GM21825 (cell line): ENCODE measurements around the gene TRAF3IP3.

ENCODE experiments used
- ATAC-seq: cut with Tn5 transposase; IDR thresholded peaks from one replicate; pipeline ENCODE4 v1.9.1; 2021; ENCODE audit warnings: mild to moderate bottlenecking, moderate library complexity; ENCODE audit not compliant: unreplicated experiment

Gene TRAF3IP3

DNA sequence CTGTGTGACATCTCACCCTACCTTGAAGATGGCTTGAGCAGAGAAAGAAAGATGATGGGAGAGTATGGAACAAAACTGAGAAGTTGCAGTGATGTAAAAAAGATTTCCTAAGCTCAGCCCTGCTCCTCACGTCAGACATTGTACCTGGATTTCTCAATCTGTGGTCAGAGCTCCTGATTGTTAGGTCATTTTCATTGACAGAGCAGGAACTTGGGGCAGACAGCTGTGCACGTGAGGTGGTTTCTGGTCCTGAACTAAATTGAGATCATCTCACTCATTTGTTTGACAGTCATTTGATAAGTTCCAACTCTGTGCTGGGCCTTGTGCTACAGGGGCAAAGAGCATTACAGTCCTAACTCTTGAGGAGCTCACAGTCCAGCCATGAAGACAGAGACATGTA, 10.2 kb downstream of the TRAF3IP3 start:
- no peak for ATAC-seq

DNA sequence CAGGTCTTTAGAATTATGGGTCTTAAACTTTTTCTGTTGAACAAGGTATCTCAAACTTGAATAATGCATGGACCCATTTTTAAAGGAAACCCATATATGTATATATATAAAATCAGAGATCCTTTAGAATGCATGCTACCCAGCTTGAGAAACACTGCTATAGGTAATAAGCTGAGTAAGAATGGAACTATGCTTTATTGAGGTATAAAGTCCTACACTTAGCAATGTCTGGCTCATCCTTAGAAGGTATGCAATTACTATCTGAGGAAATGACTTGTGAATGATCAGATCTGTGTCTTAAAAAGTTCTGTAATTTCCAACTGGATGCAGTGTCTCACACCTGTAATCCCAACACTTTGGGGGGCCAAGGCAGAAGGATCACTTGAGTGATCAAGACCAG, 11.2 kb downstream of the TRAF3IP3 start:
- no peak for ATAC-seq

DNA sequence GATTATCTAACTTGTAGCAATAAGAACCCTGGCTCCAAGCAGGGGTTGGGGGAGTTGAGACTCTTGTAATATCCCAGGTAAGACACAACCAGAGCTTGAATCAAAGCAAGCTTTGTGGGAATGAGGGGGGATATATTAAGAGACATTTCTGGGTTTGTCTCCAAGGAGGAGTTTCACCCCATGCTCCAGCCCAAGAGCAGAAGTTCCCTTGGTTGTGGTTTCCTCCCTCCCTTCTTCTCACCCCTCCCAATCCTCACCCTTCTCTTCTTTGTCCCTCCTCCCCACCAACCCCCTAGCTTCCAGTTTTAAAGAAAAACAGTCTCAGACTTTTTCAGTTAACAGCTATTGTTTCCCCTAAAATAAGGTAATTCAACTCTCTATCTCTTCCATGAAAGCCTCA, 11.9 kb downstream of the TRAF3IP3 start:
- ATAC-seq: no peak

DNA sequence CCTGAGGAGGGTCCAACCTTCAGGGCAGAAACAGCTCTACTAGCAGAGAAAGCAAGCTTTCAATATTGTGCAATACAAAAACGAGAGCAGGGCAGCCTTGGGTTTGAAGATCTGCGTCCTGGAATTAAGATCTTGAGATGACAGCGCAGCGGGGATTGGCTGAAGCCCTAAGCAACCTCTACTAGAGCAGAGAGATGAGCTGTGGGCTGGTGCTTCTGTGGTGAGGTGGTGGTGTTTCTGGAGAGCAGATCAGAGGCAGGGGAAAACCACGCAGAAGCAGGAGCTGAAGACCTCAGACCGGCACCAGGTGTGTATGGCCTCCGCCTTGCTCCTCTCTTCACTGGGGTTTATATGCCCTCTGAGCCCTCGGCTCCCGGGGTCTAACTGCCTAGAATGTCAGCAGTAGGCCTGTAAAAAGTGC, 12.5 kb downstream of the TRAF3IP3 start:
- peak; percentile 84 for ATAC-seq

DNA sequence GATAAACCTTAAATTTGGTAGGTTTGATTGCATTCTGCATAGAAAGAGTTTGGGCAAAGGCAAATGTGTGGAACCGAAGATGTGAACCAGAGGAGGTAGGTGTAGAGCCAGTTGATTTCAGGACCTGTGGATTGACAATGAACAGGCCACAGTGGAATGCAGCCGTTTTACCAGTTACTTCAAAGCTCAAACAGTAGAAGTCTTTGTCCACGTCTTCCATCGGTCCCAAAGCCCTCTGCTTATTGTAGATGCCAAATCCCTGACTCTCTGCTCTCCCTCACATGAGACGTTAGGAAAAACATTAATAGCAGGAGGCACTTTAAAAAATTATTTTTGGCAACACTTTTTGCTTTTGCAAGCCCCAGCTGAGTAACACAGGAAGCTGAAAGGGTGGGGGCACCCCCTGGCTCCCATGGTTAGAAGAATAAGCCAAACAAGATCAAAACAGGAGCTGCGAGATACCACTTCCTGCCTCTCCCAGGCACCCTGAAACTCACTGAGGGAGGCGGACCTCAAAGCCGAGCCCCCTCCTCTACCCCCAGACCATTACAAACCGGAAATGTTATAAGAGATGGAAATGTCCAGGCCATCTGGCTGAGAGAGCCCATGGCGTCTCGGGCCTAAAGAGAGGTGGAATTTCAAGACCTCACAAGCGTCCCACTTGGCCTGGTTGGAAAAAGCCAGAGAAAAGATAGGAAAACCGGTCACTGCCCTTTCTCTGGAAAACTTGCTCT, 13.5 kb downstream of the TRAF3IP3 start:
- peak; percentile 76 for ATAC-seq

DNA sequence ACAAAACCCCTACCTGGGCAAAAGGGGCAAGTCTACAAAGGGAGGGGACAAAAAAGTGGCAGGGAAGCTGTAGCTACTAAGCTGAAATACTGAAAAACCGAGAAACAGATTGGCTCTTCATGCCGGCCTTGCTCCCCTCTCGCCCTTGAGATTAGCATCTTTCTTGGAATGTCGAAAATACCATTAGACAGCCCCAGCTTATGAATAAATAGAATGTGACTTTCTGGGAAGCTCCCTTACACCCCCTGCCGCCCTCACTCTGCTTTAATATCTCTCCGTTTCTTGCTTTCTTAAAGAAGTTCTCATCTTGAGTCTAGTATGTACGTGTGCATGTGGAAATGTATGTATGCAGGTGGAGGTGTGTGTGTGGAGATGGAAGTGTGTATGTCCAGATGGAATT, 14.1 kb downstream of the TRAF3IP3 start:
- ATAC-seq: no peak

DNA sequence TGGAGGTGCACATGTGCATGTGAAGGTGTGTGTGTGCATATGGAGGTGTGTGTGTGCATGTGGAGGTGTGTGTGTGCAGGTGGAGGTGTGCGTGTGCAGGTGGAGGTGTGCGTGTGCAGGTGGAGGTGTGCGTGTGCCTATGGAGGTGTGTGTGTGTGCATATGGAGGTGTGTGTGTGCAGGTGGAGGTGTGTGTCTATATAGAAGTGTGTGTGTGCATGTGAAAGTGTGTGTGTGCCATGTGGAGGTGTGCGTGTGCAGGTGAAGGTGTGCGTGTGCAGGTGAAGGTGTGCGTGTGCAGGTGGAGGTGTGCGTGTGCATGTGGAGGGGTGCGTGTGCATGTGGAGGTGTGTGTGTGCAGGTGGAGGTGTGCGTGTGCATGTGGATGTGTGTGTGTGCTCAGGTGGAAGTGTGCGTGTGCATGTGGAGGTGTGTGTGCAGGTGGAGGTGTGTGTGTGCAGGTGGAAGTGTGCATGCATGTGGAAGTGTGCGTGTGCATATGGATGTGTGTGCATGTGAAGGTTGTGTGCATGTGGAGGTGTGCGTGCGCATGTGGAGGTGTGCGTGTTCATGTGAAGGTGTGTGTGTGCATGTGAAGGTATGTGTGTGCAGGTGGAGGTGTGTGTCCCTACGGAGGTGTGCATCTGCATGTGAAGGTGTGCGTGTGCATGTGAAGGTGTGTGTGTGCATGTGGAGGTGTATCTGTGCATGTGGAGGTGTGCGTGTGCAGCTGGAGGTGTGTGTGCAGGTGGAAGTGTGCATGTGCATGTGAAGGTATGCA, 15.0 kb downstream of the TRAF3IP3 start:
- ATAC-seq: no peak

DNA sequence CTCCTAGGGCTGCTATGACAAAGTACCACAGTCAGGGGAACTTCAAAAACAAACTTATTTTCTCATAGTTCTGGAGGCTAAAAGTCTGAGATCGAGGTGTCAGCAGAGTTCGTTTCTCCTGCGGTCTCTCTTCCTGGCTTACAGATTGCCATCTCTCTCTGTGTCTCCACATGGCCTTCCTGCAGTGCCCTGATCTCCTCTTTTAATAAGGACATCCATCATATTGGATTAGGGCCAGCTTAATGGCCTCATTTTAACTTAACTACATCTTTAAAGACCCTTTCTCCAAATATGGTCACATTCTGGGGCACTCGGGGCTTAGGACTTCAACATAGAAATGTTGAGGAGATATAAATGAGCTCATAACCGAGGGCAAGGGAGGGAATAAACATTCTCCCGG, 16.3 kb downstream of the TRAF3IP3 start:
- no peak for ATAC-seq

DNA sequence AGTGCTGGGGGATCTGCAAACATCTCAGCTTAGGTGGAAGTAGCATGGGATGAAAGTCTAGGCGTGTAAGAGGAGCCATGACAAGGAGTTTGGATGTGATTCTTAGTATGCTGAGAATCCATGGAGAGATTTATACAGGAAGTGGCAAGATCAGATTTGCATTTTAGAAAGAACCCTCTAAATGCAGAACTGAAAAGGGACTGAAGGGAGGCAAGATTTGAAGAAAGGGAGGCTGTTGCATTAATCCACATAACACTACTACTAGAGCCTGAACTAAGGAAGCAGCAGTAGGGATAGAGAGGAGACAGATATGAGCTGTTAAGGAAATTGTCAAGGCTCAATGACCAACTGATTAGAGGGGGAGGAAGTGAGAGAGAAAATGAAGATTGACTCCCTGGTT, 18.7 kb downstream of the TRAF3IP3 start:
- ATAC-seq: peak; percentile 52

DNA sequence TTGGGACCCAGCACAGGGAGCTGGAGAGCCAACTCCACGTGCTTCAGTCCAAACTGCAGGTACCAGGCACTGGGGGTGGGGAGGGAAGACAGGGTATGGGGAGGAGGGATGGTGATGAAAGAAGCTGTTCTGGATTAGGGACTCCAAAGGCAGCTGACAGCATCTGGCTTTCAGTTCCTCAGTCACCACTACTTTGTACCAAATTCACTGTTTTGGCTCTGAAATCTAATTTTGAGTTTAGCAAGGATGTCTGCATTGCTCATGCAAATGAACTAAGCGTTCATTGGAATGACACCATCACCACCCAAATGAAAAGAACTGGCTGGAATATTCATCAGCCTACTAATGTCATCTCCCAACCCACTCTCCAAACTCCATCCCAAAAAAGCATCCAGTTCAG, 19.8 kb downstream of the TRAF3IP3 start:
- ATAC-seq: no peak

DNA sequence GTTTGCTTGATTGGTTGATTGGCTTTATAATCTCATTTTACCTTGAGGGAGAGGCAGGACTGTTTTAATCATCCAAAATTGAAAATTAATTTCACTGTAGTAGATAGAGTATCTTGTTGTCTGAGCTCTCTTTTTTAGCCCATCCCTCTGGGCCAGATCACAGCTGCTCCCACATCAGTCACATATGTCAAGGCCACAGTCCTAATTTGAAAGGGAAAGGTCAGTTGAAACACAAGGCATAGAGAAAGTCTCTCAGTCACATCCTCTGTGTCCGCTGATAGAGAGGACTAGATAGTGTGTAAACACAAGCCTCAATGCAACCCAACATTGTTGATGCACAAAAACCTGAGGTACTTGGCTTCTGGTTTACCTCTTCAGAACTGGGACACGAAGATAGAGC, 21.7 kb downstream of the TRAF3IP3 start:
- no peak for ATAC-seq

DNA sequence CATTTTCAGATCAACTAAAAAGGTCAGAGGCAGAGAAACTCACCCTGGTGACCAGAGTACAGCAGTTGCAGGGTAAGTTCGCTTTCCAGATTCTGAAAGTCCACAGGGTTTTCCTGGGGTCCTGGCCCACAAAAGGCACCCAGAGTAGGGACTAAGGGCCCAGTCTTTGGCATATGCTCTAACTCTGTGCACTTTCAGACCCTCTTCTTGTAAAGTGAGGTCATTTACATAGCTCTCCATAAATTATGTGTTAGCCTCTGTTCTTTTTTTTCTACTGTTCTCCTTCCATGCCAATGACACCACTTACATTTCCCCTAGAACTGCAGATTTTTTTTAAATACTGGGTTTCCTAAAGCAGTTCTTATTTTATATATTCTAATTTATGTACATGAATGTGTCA, 22.2 kb downstream of the TRAF3IP3 start:
- ATAC-seq: no peak

DNA sequence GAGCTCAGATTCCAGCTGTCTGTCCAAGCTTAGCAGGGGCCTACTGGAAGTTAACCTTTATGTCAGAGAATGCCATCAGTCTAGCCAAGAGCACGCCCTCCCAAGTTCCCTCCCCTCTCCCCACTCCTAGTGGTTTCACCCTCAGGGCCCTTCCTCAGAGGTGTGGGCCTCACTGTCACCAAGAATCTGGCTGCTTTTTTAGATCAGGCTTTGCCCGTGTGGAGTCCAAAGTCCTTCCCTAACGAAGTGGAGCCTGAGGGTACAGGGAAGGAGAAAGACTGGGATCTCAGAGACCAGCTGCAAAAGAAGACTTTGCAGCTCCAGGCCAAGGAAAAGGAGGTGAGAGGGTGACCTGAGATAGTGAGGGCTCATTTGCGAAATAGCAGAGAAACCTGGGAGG, 24.4 kb downstream of the TRAF3IP3 start:
- no peak for ATAC-seq

DNA sequence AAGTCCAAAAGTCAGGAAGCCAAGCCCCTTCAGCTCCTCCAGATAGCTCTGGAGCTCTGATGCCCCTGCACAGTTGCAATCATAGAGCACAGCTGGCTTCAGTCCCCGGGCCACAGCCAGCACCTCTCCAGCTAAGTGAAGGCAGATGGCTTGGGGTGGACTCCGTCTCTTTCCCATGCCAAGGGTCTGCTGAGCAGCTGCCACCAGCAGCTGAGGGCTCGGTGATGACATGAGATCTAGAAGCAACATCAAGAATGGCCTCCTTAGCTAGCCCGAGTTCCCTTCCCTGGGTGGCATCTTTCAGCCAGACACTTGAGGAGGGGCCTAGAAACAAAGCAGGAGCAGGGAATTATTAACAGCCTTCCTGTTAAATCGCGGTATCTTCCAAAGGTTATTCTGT, 27.5 kb downstream of the TRAF3IP3 start:
- ATAC-seq: no peak

DNA sequence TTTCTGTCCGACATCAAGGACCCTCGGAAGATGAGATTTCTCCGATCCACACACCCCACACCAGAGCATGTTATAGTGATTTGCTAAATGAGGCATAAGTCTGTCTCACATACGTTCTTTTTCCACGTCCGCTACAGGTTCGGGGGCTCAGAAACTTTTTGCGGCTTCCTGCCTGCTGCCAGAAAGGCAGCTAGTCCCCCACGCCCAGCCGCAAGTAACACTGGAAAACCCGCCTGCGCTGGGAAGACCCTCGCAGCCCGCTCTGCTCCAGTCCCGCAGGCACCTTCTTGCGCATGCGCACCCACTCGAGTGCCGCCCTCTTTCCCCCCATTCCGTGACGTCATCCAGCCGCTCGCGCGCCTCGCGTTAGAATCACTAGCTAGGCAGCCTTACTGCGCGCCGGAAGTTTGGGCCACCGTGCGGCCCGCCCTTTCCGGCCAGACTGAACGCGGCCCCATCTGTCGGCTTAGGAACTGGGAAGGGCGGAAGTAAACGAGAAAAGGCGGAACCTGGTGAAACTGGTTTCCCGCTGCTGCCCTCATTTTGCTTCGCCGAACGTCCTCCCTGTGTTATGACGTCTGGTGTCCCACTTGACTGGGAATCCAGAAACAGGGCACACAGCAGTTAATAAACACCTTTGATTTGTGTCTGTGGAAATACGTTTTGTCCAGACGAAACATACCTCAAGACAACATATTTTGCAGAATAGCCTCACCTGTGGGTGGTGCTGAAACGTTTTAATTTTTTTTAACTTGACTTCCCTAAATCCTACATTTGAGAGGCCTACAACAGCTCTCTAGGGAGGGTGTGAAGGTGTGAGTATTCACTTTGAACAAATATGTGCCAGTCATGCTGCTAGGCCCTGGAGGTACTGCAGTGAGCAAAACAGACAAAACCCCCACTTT, 28.7 kb downstream of the TRAF3IP3 start, which contains the start of gene C1orf74:
C1orf74 (minus strand) TSS at position 295 of the 905 bp plus-strand sequence. CDS start 925 bp downstream, outside the sequence.
- peak; percentile 99 for ATAC-seq

DNA sequence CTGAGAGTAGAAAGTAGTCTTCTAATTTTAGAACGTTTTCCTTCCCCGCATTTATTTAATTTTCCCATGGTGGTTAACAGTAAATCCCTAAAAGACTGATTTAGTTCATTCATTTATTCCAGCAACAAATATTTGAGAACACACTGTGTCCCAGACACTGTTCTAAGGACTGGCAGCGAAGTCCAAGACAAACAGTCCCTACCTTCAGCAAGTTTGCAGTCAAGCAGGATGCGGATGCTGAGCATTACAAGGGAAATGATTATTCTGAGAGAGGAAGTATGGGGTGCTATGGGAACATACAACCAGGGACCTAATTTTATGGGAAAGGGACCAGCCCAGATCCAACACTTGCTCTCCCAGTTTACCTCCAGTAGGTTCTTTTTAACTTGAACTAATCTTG, 29.7 kb downstream of the TRAF3IP3 start:
- no peak for ATAC-seq

DNA sequence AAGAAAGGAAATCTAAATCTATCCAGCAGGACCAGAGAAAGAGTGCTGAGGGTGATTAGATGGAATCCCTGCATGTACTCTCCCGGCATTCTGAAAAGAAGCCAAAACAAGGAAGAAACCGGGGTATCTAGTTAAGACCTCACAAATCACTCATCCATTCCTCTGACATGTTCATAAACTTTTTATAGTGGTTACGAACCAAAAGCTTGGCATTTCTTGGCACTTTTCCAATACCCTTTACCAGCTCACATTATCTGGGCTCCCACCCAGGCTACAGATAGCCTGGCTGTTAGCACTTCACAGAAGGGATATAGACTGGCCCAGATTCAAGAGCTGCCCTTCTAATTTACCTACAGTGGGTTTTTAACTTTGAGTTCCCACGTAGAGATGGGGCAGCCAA, 30.3 kb downstream of the TRAF3IP3 start:
- no peak for ATAC-seq

DNA sequence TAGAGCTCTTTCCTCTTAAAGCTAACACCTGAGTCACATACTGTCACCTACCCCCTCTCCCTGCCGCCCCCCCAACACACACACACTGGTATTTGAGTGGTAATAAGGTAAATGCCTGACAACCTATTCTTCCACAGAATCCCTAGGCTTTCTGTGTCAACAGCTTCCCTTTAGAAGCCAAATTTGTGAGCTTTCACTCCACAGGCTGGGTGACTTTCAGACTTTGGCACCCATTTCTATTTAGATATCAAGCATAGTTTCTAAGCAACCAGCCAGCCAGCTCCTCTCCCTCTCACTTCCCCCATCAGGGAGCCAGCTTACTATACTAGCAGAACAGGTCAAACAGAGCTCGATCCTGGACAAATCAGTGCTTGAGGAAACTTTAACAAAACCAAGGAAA, 31.7 kb downstream of the TRAF3IP3 start:
- no peak for ATAC-seq

DNA sequence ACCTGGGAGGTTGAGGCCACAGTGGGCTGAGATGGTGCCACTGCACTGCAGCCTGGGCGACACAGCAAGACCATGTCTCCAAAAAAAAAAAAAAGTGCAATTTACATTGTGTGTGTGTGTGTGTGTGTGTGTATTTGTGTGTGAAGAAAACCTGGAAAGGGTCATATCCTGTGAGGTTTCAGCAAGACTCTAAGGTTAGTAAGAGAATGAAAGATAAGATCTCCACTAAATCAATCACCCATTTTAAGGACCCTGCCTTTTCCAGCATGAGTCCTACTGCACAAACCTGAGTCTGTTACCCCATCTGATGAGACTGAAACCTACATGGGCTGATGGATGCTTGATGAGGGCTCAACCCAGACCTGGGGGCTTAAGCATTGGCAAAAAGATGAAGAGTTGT, 33.4 kb downstream of the TRAF3IP3 start:
- ATAC-seq: no peak

DNA sequence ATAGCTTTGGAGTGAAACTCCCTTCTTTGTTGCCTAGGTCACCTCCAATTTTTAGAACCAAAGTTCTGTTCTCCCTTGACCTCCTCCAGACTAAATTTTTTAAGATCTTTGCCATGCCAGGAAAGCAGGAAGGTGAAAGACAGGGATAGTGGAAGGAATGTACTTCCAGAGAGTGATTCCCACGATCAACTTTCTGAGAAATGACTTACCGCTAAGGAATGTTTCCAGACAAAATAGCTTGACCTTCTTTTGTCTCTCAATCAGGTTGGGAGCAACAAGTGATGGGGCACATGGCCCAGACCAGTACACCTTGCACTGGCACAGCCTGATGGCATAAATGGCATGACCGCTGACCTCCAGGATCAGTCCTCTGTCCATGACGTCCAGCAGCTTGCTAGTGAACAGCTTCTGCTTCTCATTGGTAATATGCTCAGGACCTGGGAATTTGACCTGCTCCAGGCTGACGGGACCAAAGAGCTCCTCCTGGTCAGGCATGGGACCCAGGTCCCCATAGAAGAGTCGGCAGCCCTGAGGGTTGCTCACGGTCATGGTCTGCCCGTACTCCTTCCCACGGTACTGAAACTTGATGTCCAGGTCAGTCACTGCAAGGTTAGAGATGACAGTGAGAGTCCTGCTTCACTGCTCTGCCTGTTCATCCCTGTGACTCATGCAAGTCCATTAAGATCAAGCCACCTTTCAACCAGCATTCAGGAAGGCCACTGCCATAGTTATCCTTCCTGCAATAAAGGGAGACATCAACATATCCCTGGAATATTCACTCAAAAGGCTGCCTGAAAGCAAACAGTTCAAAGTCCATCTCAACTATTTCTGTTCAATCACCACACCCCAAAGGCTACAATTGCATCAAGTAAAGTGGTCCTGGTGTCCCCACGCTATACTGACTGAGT, 34.7 kb downstream of the TRAF3IP3 start:
- ATAC-seq: no peak
